ENCODE measurements around the gene GOLGA6D. TPM values are rescaled to one million over a fixed set of nuclear protein-coding genes. Genes with fewer than 3 reads are reported as not detected.
"Not testable (repeated sequence)": the region's sequence is repeated elsewhere in the genome, so short reads cannot be mapped to it uniquely, and the experiment has no call there.

Gene GOLGA6D
- total and polyA plus RNA-seq, 2 donors (not counting 3 experiments of a cell fraction or from before 2014, with no cell fraction given) = not detected

- intact Hi-C loops (cut with micrococcal nuclease) = loop anchor here (10.0 kb wide), 1 partner anchor 278 kb away; the partner anchor contains the start of gene PPCDC
- ChIA-PET CTCF (interaction anchor here (1.2 kb wide), 1 partner anchor 273 kb away, joined by 3 read pairs; no protein-coding TSS in a partner anchor), POLR2A (no interaction called here)
- no peak for DNase-seq (ENCODE audit: low read depth, low spot score)
- H3K9me3 ChIP-seq (replicated peaks; ENCODE audit: control insufficient read depth, insufficient read depth, low read length) = no peaks in the 10 kb centered on the region
- no peak overlapping the region for H2AFZ ChIP-seq (ENCODE audit: low read depth, low read length)
- H3K27ac ChIP-seq (ENCODE audit: insufficient read depth, low read depth, low read length) = no peak overlapping the region
- no peak for FAIRE-seq
- H3K4me1 ChIP-seq (ENCODE audit: control insufficient read depth, extremely low read depth, insufficient read depth, low read length) = no peaks in the 10 kb centered on the region
- H3K27me3 ChIP-seq (ENCODE audit: control insufficient read depth in 2 of 2, insufficient read depth in 2 of 2, low read length in 2 of 2) = peaks cover 11 to 17% of the 10 kb centered on the region in 2 experiments
- dilution Hi-C loops (cut with MboI; ENCODE audit: extremely low pct_ligation_motif_present, low sequenced_read_pairs) = no loop called here
- no peaks in the 10 kb centered on the region for H3K79me2 ChIP-seq (ENCODE audit: control insufficient read depth, insufficient read depth, low read length)
- no peak overlapping the region for H3K4me3 ChIP-seq (replicated peaks in 1 of 3; ENCODE audit: insufficient read depth in 1 of 3, low read depth in 1 of 3, low read length in 3 of 3)
- H3K36me3 ChIP-seq (ENCODE audit: control insufficient read depth in 2 of 2, extremely low read depth in 1 of 2, insufficient read depth in 2 of 2, low read length in 2 of 2) = no peaks in the 10 kb centered on the region
- no TSS peak for BruUV-seq (replicated peaks)
- TF ChIP-seq MAX (IDR thresholded peaks at IDR 0.05; ENCODE audit: insufficient read depth, insufficient read length) (no peak), MYC (IDR thresholded peaks at IDR 0.05; ENCODE audit: low read depth, low read length) (no peak), EZH2 (IDR thresholded peaks at IDR 0.05; ENCODE audit: borderline replicate concordance, low read depth, low read length, severe bottlenecking) (no peak), POLR2A (IDR thresholded peaks at IDR 0.05; ENCODE audit: low read depth, low read length) (no peak), JUN (IDR thresholded peaks at IDR 0.05; ENCODE audit: borderline replicate concordance, insufficient read depth, insufficient read length, low read depth) (no peak)
- H3K9ac ChIP-seq (replicated peaks; ENCODE audit: extremely low read depth, insufficient read depth, low read length) = no peak overlapping the region
- H4K20me1 ChIP-seq (replicated peaks; ENCODE audit: control insufficient read depth, extremely low read depth, insufficient read depth, low read length) = no peaks in the 10 kb centered on the region
- no peaks in the 10 kb centered on the region for H3K9me1 ChIP-seq (replicated peaks; ENCODE audit: control insufficient read depth, extremely low read depth, insufficient read depth, low read length)
- H3K4me2 ChIP-seq (ENCODE audit: insufficient read depth, low read length) = no peak overlapping the region
Measured at GRCh38 chr15:75302318-75302717, 19.7 kb downstream of the GOLGA6D start.

GRCh38 chr15:75302753-75303152, 20.1 kb downstream of the GOLGA6D start:
- FAIRE-seq; dilution Hi-C loops (cut with MboI; ENCODE audit: extremely low pct_ligation_motif_present, low sequenced_read_pairs): not testable (repeated sequence)
- CTCF ChIA-PET = interaction anchor here (1.2 kb wide), 1 partner anchor 273 kb away, joined by 3 read pairs; no protein-coding TSS in a partner anchor

More at GRCh38 chr15:75302753-75303152, 20.1 kb downstream of the GOLGA6D start:
- BruUV-seq (replicated peaks); H3K4me1 ChIP-seq (ENCODE audit: control insufficient read depth, extremely low read depth, insufficient read depth, low read length); H3K9ac ChIP-seq (replicated peaks; ENCODE audit: extremely low read depth, insufficient read depth, low read length); H3K27ac ChIP-seq (ENCODE audit: insufficient read depth, low read depth, low read length); H4K20me1 ChIP-seq (replicated peaks; ENCODE audit: control insufficient read depth, extremely low read depth, insufficient read depth, low read length); H3K36me3 ChIP-seq (ENCODE audit: control insufficient read depth in 2 of 2, extremely low read depth in 1 of 2, insufficient read depth in 2 of 2, low read length in 2 of 2); POLR2A ChIA-PET; H2AFZ ChIP-seq (ENCODE audit: low read depth, low read length); H3K9me3 ChIP-seq (replicated peaks; ENCODE audit: control insufficient read depth, insufficient read depth, low read length); H3K79me2 ChIP-seq (ENCODE audit: control insufficient read depth, insufficient read depth, low read length); H3K4me3 ChIP-seq (replicated peaks in 1 of 3; ENCODE audit: insufficient read depth in 1 of 3, low read depth in 1 of 3, low read length in 3 of 3); H3K4me2 ChIP-seq (ENCODE audit: insufficient read depth, low read length); H3K9me1 ChIP-seq (replicated peaks; ENCODE audit: control insufficient read depth, extremely low read depth, insufficient read depth, low read length); DNase-seq (ENCODE audit: low read depth, low spot score): not testable (repeated sequence)
- intact Hi-C loops (cut with micrococcal nuclease) = loop anchor here (10.0 kb wide), 1 partner anchor 278 kb away; the partner anchor contains the start of gene PPCDC
- H3K27me3 ChIP-seq (ENCODE audit: control insufficient read depth in 2 of 2, insufficient read depth in 2 of 2, low read length in 2 of 2) = peaks cover 13 to 20% of the 10 kb centered on the region in 2 experiments

Data from endothelial cell of umbilical vein (primary cell).